NCI-H2227 treated with DMSO at 0.1 percent for 48 hours (cell line): ENCODE measurements around the gene TMEM92.

Experiments used
- DNase-seq: peaks from one replicate; lab custom pipeline; 2025; lab: John Stamatoyannopoulos, UW

The TMEM92 gene

DNA sequence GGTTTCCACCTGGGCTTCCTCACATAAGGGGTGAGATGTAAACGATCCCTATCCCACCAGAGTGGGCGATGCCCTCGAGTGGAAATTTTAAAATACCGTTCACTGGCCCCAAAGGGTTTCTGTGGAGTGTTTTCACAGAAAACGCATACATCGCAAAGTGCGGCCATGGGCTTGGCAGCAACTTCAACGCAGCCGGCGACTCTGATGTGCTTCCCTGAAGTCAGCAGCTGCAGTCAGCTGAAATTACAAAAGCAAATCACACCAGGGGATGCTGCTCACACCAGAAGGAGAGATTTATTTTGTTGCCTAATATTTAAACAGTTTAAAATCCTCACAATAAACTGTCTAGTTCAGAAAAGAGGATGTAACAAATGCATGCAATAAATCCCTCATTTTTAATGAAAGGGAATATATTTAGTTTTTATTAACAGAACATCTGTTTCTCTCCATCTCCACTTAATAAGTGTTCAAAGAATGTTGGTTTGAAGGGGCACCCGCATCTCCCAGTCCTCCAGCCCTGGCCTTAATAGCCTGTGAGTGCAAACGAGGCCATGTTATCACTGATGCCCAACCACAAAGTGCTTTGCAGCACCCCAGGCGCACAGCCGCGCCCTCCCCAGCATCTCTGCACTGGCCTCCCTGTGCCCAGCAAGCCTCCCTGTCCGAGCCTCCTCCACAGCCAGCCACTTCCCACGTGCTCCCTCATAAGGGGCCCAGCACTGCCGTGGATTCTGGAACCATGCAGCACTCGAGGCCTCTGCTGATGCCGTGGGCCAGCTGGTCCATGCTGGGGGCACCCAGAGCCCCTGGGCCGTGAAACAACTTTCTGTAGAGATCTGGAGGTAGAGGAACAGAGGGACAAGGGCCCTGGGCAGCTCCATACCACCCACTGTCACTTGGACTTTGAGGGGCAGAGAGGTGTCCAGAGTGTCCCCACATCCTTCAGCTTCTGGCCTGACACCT is 54.4 kb downstream of the TMEM92 start:
- peak; percentile 28 for DNase-seq

- DNase-seq, result no peak
Measured at GRCh38 chr17:50329716-50330115, 55.5 kb downstream of the TMEM92 start.

GRCh38 chr17:50330151-50330775 is 56.0 kb downstream of the TMEM92 start:
- no peak for DNase-seq
